ENCODE results near the gene SPATA13.

- TF ChIP-seq CTCF (IDR thresholded peaks at IDR 0.05; ENCODE audit: insufficient read depth, low read length, poor library complexity, severe bottlenecking), result no peak
- TF ChIP-seq EZH2phosphoT487 (conservative IDR thresholded peaks at IDR 0.05; ENCODE audit: low read length), result no peak
These were observed 36.2 kb downstream of the SPATA13 start for GRCh38 chr13:24196593-24197197.
